ENCODE measurements around the gene FGD4.

GRCh38 chr12:32435921-32436705 is 36.8 kb downstream of the FGD4 start:
- TF ChIP-seq CTCF (conservative IDR thresholded peaks at IDR 0.05; ENCODE audit: low read length) = no peak
- TF ChIP-seq EZH2phosphoT487 (IDR thresholded peaks at IDR 0.05; ENCODE audit: borderline replicate concordance) = no peak
